ENCODE measurements around the gene MSH5.

DNA sequence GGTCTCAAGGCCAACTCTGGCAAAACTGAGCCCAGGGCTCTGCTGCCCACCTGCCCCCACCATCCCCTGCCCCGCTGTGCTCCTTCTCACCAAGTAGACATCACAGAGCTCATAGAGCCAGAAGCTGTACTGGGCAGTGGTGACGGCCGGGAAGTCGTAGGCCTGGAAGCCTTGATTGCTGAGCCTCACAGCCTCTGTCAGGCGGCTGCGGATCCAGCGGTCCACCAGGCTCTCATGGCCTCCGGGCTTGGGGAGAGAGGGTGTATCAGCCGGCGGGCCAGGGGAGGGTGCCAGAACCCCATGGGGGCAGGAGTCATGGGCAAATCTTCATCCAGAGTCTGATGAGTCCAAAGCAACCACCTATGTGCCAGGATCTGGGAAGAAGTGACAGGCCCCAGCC is 40.1 kb downstream of the MSH5 start:
- TF ChIP-seq CTCF (conservative IDR thresholded peaks at IDR 0.05; ENCODE audit: low read depth, low read length), result no peak
- TF ChIP-seq EZH2 (IDR thresholded peaks at IDR 0.05; ENCODE audit: low read length, unreplicated experiment), result no peak
